Stimulated activated CD8-positive, alpha-beta memory T cell treated with anti-CD3 and anti-CD28 coated beads, Interleukin-7, amount 100 ng/mL, for 24 hours (primary cell): ENCODE results near the gene MARCHF10.
"Not testable (repeated sequence)": the region's sequence is repeated elsewhere in the genome, so short reads cannot be mapped to it uniquely, and the experiment has no call there.

Experiments
- DNase-seq: peaks from one replicate; pipeline ENCODE4 v3.0.0-alpha.2; 2020; ENCODE audit warnings: low read depth

Gene MARCHF10

DNA sequence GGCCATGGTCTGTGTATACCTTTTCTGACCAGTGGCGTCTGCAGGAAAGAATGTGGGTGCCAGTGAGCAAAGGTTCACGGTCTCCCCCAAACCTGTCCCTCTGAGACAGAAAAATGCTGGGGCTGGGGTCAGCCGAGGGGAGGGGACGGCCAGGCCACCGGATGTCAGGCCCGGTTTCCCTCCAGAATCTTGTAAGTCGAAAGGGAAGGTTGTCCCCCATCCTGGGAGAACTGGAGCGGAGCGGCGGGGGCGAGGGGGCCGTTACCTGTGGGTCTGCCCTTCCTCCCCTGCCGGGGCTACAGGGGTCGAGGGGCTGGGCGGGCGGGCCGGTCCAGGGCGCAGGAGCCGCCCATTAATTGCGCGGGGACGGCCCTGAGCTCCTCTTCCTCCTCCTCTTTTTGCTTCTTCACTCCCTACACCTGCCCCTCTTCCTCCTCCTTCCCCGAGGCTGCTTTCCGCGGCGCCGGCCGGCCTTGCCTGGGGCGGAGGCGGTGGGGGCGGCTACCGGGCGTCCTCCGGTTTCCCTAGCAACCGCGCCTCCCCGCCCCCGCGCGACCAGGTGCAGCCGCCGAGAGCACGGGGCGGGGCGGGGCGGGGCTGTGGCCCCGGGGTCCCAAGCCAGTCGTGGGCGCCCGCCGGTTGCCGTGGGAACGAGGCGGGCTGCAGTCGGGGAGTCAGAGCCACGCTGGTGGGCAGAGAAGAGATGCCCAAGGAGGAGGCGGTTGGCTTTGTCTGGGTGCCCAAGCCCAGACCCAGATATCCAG is at the start of gene MARCHF10:
Gene MARCHF10, minus strand, starts transcription at position 503 of the 764 bp plus-strand sequence. CDS start 6,579 bp downstream, outside the sequence.
- peak; percentile 17 for DNase-seq

- DNase-seq: no peak
Measured at GRCh38 chr17:62857526-62857925, 49.4 kb upstream of the MARCHF10 start.

DNA sequence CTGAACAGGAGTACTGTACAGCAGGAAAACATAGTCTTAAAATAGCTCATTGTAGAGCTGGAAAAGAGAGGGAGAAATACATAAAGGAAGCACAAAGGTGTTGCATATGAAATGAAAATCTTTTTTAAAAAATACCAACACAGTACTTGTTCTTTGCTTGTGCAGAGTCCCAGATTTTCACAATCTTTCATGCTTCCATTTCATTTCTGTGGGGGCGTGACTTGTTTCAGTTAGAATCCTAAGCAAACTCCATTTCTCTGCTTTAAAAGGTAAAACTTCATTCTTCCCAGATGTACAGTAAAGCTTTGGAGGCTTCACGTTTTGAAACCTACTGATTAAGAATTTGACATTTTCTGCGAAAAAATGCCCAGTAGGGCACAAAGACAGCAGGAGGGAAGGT is 48.5 kb upstream of the MARCHF10 start:
- no peak for DNase-seq

GRCh38 chr17:62855156-62855555 is 47.0 kb upstream of the MARCHF10 start:
- DNase-seq: no peak

DNA sequence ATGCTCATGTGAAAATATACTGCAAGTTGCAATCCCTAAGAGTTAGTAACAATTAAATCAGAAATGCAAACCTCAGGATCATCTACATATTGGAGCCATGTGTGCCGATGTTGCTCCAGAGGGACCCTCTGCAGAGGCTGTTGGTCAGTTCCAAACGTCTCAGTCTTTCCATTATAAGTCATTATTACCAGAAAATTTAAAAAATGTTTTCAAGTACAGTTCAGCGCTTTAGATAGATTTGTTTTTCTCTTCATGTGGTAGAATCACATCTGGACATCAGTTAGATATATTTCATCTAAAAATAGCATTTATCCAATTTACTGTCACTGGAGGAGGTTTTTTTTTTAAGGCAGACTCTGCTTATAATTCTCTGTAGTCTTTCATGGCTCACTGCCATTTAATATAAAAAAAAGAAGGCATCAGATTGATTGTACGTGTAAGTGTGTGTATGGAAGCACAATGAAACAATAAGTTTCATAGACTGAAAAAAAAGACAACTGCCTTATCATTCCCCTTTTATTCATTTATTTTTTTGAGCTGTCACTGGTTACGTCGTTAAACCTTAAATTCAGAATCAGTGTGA is 46.1 kb upstream of the MARCHF10 start:
- DNase-seq: no peak

- DNase-seq: no peak
Measured at GRCh38 chr17:62852195-62852594, 44.1 kb upstream of the MARCHF10 start.

- not testable (repeated sequence) for DNase-seq
Measured at GRCh38 chr17:62849591-62850415, 41.7 kb upstream of the MARCHF10 start.

- no peak for DNase-seq
Measured at GRCh38 chr17:62848334-62848733, 40.2 kb upstream of the MARCHF10 start.

DNA sequence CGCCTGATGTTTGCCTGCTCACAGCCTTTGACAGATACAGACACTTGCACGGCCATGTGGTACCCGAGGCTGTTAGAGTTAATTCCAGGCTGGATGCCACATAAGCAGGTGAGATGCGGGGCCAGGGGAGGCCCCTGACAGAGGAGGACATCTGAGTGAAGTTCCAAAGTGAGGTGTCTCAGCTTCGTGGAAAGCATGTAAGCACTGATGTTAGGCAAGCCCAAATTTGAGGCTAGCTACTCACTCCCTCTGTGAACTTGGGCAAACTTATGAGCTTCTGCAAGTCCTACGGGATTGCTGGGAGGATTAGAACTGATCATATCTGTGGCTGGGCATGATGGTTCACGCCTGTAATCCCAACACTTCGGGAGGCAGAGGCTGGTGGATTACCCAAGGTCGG is 39.3 kb upstream of the MARCHF10 start:
- no peak for DNase-seq

GRCh38 chr17:62840871-62841270 is 32.8 kb upstream of the MARCHF10 start:
- DNase-seq: no peak

- not testable (repeated sequence) for DNase-seq
Measured at GRCh38 chr17:62833816-62834215, 25.7 kb upstream of the MARCHF10 start.

- no peak for DNase-seq
Measured at GRCh38 chr17:62832405-62832804, 24.3 kb upstream of the MARCHF10 start.

GRCh38 chr17:62831066-62831465 is 23.0 kb upstream of the MARCHF10 start:
- not testable (repeated sequence) for DNase-seq

GRCh38 chr17:62827746-62828485 is 19.8 kb upstream of the MARCHF10 start:
- no peak for DNase-seq

- DNase-seq: no peak
Measured at GRCh38 chr17:62826956-62827355, 18.8 kb upstream of the MARCHF10 start.

- DNase-seq: no peak
Measured at GRCh38 chr17:62825182-62825581, 17.1 kb upstream of the MARCHF10 start.

- no peak for DNase-seq
Measured at GRCh38 chr17:62824290-62825131, 16.4 kb upstream of the MARCHF10 start.

- DNase-seq: no peak
Measured at GRCh38 chr17:62823111-62823893, 15.2 kb upstream of the MARCHF10 start.

GRCh38 chr17:62822080-62822904 is 14.2 kb upstream of the MARCHF10 start:
- DNase-seq: no peak
